ENCODE results near the gene CFAP20DC.
"Not testable (repeated sequence)": the region's sequence is repeated elsewhere in the genome, so short reads cannot be mapped to it uniquely, and the experiment has no call there.

The CFAP20DC gene

GRCh38 chr3:59049671-59050331, at the start of gene CFAP20DC:
CFAP20DC (minus strand) TSS chr3:59050025; CDS start chr3:59049631, 394 bp downstream.
- peak; percentile 84 for DNase-seq (ENCODE audit: low read depth)

GRCh38 chr3:59098516-59098915, 48.7 kb upstream of the CFAP20DC start:
- not testable (repeated sequence) for DNase-seq (ENCODE audit: low read depth)

DNA sequence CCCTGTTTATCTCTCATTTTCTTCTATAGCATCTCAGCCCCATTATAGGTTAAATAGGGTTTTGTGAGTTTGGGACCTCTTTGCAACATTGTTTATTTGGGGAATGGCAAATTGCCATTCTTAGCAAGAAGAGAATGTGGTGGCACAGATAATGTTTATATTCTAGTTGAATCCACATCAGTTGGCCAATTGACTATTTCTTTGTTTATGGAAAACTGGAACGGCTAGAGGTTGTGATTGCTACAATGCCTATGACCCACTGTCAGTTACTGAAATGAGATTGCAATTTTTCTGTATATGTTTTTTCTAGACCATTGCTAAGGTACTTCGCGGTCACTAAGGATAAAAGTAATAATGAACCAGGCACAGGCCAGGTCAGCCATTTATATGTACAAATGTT, 44.6 kb upstream of the CFAP20DC start:
- no peak for DNase-seq (ENCODE audit: low read depth)

DNA sequence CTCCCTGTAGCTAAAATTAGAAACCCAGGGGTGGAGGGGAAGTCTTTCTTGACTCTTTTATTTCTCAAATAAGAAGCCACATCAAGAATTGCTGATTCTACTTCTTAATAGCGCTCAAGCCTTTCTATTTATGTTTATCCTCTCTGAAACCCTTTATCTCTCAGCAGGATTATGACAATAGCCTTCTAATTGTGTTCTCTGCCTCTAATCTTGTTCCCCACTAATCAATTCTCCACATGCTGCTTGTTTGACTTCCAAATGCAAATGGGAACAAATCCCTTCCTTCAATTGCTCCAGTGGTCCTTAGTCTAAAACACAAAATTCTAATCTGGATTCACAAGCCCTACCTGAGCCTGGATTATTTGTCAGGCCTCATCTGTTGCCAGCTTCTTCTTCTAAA, 43.7 kb upstream of the CFAP20DC start:
- DNase-seq (ENCODE audit: low read depth), result no peak

GRCh38 chr3:59088761-59089160, 38.9 kb upstream of the CFAP20DC start:
- no peak for DNase-seq (ENCODE audit: low read depth)

DNA sequence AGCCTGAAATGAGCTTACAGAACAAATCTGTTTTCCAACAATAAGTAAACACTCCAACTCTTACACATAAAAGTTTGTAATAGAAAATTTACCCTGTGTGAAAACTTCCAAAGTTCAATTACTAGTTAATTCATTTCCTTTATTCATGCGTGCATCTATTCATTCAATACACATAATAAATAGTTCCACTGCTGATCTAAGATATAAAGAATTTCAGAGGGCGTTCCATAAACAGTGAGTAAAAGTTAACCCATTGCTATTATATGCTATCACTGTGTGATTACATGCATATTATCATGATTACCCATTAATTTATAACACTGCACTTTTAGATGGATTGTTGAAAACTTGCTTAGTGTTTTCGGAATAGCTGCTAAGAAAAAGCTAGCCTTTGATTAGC, 36.2 kb upstream of the CFAP20DC start:
- DNase-seq (ENCODE audit: low read depth), result no peak

- no peak for DNase-seq (ENCODE audit: low read depth)
Measured at GRCh38 chr3:59084583-59084982, 34.8 kb upstream of the CFAP20DC start.

DNA sequence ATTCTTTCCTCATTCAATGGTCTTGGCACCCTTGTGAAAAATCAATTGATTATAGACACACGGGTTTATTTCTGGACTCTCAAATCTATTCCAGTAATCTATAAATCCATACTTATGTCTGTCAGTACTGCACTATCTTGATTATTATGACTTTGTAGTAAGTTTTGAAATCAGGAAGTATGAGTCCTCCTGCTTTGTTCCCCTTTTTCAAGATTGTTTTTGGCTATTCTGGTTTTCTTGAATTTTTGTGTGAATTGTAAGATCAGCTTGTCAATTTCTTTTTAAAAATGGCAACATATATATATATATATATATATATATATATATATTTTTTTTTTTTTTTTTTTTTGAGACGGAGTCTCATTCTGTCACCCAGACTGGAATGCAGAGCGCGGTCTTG, 32.3 kb upstream of the CFAP20DC start:
- DNase-seq (ENCODE audit: low read depth), result no peak

DNA sequence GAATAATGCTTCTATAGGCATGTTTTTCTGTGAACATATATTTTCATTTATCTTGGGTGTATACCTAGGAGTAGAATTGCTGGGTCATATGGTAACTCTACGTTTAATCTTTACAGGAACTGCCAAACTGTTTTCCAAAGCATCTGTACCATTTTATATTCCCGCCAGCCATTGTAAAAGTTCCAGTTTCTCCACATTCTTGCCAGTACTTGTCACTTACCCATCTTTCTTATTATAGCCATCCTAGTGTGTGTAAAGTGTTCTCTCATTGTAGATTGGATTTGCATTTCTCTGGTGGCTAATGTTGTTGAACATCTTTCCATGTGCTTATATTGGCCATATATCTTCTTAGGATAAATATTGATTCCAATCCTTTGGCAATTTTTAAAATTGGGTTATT, 31.2 kb upstream of the CFAP20DC start:
- DNase-seq (ENCODE audit: low read depth), result no peak

GRCh38 chr3:59079962-59080361, 30.1 kb upstream of the CFAP20DC start:
- DNase-seq (ENCODE audit: low read depth), result no peak

DNA sequence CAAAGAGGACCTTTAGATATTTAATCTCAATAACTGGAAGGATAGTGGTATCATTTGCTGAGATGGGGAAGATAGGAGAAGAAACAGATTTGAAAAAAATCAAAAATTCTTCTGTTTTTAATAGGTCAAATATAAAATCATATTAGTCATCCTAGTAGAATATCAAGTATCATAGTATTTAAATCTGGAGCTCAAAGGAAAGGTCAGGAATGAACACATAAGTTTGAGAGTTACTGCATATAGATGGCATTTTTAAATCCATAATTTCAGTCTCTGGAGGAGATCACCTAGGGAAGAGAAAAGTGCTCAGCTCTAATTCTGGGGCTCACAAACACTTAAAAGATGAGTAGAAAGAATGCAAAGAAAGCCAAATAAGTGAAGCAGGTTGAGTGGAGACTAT, 24.9 kb upstream of the CFAP20DC start:
- no peak for DNase-seq (ENCODE audit: low read depth)

DNA sequence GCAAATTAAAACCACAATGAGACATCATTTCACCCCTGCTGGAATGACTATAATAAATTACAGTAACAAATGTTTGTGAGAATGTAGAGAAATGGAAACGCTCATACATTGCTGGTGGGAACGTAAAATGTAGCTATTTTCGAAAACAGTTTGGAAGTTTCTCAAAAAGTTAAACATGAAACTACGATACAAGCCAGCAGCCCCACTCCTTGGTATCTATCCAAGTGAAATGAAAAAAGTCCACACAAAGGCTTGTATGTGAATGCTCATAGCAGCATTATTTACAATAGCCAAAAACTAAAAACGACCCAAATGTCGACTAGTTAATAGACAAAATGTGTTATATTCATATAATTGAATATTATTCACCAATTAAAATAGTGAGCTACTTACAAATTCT, 22.9 kb upstream of the CFAP20DC start:
- DNase-seq (ENCODE audit: low read depth), result no peak

DNA sequence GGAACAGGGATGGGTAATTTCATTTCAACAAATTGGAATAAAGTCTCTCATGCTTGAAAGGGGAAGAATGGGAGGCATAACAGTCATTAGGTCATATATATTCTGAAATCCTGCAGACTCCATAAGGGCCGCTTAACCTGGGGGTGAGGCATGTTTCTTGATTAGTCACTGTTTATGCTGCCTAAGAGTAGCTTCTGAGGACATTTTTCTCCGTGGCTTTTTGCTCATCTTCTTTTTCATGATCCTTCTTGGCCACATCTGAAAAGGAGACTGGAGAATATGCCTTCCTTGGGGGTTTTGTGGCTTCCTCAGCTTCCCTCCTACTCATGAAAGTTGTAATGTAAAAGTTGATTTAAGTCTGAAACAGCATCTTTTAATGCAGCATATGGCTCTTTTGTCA, 20.0 kb upstream of the CFAP20DC start:
- DNase-seq (ENCODE audit: low read depth), result no peak

DNA sequence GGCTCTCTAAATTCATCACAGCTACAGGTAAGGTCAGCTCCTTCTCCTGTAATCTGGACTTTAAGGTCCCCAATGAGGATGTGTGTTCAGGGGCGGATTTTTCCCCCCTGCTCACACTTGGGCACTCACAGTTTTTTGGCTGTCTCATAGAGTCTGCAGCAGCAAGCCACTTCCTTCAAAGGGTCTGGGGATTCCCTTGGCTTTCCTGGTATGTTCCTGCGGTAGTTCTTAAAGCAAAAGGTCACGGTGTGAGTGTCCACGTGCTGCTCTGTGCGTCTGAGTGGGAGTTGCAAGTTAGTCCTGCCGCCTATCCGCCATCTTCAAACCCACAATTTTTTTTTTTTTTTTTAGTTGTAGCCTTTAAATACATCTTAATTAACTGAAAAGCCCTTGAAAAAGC, 15.4 kb upstream of the CFAP20DC start:
- DNase-seq (ENCODE audit: low read depth), result no peak

DNA sequence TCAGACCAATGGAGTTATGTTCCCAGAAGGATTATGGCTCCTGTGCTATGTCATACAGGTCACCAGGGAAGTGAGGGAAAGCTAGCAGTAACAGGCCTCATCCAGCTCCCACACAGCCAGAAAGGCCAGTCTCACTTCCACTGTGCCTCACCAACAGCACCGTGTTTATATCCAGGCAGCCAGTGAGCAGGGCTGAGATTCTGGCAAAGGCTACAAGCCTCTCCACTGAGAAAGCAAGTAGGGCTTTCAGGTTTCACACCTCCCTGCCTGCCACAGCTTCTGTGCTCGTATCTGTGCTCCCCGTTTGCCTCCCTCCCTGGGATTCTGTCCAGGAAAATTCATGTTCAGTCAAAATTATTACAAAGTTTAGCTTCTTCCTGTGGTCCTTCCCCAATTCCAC, 14.9 kb upstream of the CFAP20DC start:
- no peak for DNase-seq (ENCODE audit: low read depth)

GRCh38 chr3:59064276-59064675, 14.5 kb upstream of the CFAP20DC start:
- no peak for DNase-seq (ENCODE audit: low read depth)

- DNase-seq (ENCODE audit: low read depth), result no peak
Measured at GRCh38 chr3:59056706-59057105, 6.9 kb upstream of the CFAP20DC start.

DNA sequence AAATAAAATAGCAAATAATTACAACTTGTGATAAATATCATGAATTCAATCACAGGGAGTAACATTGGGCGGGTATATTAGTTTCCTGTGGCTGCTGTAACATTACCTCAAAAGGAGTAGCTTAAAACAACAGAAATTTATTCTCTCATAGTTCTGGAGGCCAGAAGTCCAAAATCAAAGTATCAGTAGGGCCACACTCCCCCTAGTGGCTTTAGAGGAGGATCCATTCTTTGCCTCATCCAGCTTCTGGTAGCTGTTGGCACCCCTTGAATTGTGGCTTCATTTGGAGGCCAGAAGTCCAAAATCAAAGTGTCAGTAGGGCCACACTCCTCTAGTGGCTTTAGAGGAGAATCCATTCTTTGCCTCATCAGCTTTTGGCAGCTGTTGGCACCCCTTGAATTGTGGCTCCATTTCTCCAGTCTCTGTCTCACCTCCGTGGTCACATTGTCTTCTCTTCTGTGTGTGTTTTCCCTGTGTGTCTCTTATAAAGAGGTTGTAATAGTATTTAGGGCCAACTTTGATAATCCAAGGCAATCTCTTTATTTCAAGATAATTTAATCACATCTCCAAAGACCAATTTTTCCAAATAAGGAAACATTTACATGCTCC, 3.1 kb upstream of the CFAP20DC start:
- DNase-seq (ENCODE audit: low read depth), result no peak

GRCh38 chr3:59050811-59051414, 1.1 kb upstream of the CFAP20DC start:
- DNase-seq (ENCODE audit: low read depth), result not testable (repeated sequence)

DNA sequence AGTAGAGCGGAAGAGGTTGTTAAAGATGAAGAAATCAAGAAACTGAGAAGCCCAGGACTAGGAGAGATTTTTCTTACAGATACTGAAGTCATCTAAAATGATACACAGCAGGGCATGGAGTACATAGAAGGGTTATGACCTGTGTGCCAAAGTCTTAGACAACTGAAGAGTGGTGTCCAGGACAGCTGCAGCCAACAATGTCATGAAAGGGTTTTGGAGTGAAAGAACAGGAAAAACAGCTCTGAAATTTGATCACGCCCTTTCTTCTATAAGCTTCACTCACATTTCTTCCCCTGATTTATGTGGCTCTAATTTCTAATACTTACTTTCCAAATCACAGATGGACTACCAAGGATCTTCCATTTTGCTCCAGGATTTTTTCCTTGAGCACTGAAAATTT, 3.0 kb downstream of the CFAP20DC start:
- no peak for DNase-seq (ENCODE audit: low read depth)

DNA sequence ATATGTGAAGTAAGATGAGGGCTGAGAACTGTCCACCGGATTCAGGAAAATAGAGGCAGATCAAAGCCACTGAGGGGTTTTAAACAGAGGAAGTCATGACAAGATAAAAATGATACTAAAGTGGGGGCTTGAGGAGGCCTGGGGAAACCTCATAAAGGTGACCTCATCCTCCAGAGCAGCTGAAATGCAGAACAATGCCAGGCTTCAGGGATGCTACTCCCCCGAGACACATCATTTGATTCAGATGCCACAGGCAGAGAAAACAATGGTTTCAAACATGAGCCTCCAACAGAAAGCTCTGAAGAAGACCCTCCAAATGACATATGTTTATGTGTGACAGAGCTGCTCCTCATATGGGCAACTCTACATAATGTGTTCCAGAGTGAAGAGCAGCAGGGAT, 6.4 kb downstream of the CFAP20DC start:
- no peak for DNase-seq (ENCODE audit: low read depth)

- DNase-seq (ENCODE audit: low read depth), result no peak
Measured at GRCh38 chr3:59040902-59041301, 8.9 kb downstream of the CFAP20DC start.

DNA sequence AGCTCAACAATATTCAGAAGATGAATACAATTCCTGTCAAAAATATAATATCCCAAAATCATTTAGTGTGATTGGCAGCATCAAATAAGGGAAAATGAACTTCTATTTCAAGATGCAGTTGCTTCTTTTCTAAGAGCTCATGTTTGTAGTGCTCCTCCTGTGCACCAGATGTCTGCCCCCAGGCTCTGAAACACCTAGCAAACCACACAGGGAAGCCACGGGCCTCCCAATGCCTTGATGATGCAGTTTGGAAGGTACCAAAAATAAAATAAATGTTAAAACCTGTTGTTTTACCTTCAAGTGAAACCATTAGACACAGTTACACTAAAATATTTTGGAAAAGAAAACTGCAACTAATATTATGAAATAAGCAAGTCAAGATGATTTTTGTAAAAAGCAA, 22.2 kb downstream of the CFAP20DC start:
- DNase-seq (ENCODE audit: low read depth), result no peak

- DNase-seq (ENCODE audit: low read depth), result no peak
Measured at GRCh38 chr3:59023612-59024011, 26.2 kb downstream of the CFAP20DC start.
